Activated CD4-positive, alpha-beta memory T cell treated with anti-CD3 and anti-CD28 coated beads for 36 hours (primary cell): Measurements from ENCODE around the gene POP5. TPM values are rescaled to one million over a fixed set of nuclear protein-coding genes. Genes with fewer than 3 reads are reported as not detected.
"Not testable (repeated sequence)": the region's sequence is repeated elsewhere in the genome, so short reads cannot be mapped to it uniquely, and the experiment has no call there.

ENCODE experiments used
- CTCF ChIA-PET: fragments of 350-600 bp; sonication (Branson Sonifier 250); formaldehyde crosslinking; loops from one replicate; lab custom pipeline; 2021; ENCODE audit warnings: antibody characterized with exemption, inconsistent platforms; lab: Charles Lee
- POLR2A ChIA-PET: fragments of 350-600 bp; sonication (Branson Sonifier 250); formaldehyde crosslinking; loops from one replicate; lab custom pipeline; 2021; ENCODE audit warnings: antibody characterized with exemption; lab: Charles Lee
- DNase-seq: peaks from one replicate; pipeline ENCODE4 v3.0.0-alpha.2; 2020
- H3K27ac Mint-ChIP-seq: one replicate; pipeline ENCODE4 v1.8.0; 2021; ENCODE audit warnings: mixed read lengths
- H3K27me3 Mint-ChIP-seq: one replicate; pipeline ENCODE4 v1.8.0; 2021; ENCODE audit warnings: mixed read lengths
- H3K36me3 Mint-ChIP-seq: one replicate; pipeline ENCODE4 v1.8.0; 2021; ENCODE audit warnings: mixed read lengths
- H3K4me1 Mint-ChIP-seq: one replicate; pipeline ENCODE4 v1.8.0; 2021; ENCODE audit warnings: low read depth, mixed read lengths
- H3K4me3 Mint-ChIP-seq: one replicate; pipeline ENCODE4 v1.8.0; 2021; ENCODE audit warnings: mild to moderate bottlenecking, mixed read lengths
- H3K9me3 Mint-ChIP-seq: one replicate; pipeline ENCODE4 v1.8.0; 2021; ENCODE audit warnings: mixed read lengths
- intact Hi-C: fragments of 100-400 bp; cut with micrococcal nuclease; formaldehyde crosslinking; loops from one replicate; pipeline ENCODE4 v1.15.1; 2023
- total RNA-seq, 2 experiments: library from RNA; stranded (reverse); gene quantifications; one replicate each; pipeline ENCODE4 v1.2.3, GENCODE V29; 2021

The POP5 gene
- total RNA-seq, 2 experiments from 2014 or later = 54.1 to 55.7 TPM

GRCh38 chr12:120610560-120610959 lies 29.4 kb upstream of the POP5 start:
- CTCF ChIA-PET = no interaction called here
- Mint-ChIP-seq H3K9me3 (no peaks in the 10 kb centered on the region), H3K27ac (no peak overlapping the region), H3K27me3 (no peaks in the 10 kb centered on the region), H3K4me1 (peaks cover 13% of the 10 kb centered on the region), H3K36me3 (no peaks in the 10 kb centered on the region), H3K4me3 (no peak overlapping the region)
- POLR2A ChIA-PET = interaction anchor here (0.6 kb wide), 1 partner anchor 155 kb away, joined by 3 read pairs; no protein-coding TSS in a partner anchor
- DNase-seq = no peak
- intact Hi-C loops = no loop called here

- intact Hi-C loops, POLR2A ChIA-PET, H3K9me3 Mint-ChIP-seq, H3K27ac Mint-ChIP-seq, H3K4me3 Mint-ChIP-seq, DNase-seq, H3K4me1 Mint-ChIP-seq, H3K36me3 Mint-ChIP-seq: not testable (repeated sequence)
- peaks cover 13% of the 10 kb centered on the region for H3K27me3 Mint-ChIP-seq
- CTCF ChIA-PET = interaction anchor here (1.3 kb wide), 1 partner anchor 46 kb away, joined by 6 read pairs; no protein-coding TSS in a partner anchor
These were observed 21.2 kb upstream of the POP5 start for GRCh38 chr12:120602416-120602815.

GRCh38 chr12:120599672-120600552 lies 18.7 kb upstream of the POP5 start:
- no peaks in the 10 kb centered on the region for H3K4me1 Mint-ChIP-seq
- H3K4me3 Mint-ChIP-seq = no peak overlapping the region
- ChIA-PET CTCF (no interaction called here), POLR2A (no interaction called here)
- H3K36me3 Mint-ChIP-seq = no peaks in the 10 kb centered on the region
- no peak for DNase-seq
- no peak overlapping the region for H3K27ac Mint-ChIP-seq
- no peaks in the 10 kb centered on the region for H3K9me3 Mint-ChIP-seq
- peaks cover 13% of the 10 kb centered on the region for H3K27me3 Mint-ChIP-seq
- intact Hi-C loops = no loop called here

- Mint-ChIP-seq H3K27me3 (peaks cover 13% of the 10 kb centered on the region), H3K27ac (no peak overlapping the region), H3K4me1 (no peaks in the 10 kb centered on the region), H3K4me3 (no peak overlapping the region), H3K9me3 (no peaks in the 10 kb centered on the region), H3K36me3 (no peaks in the 10 kb centered on the region)
- DNase-seq = no peak
- POLR2A ChIA-PET = no interaction called here
- CTCF ChIA-PET = no interaction called here
- intact Hi-C loops = no loop called here
These were observed 17.7 kb upstream of the POP5 start for GRCh38 chr12:120598674-120599463.

- ChIA-PET CTCF (interaction anchor here (1.0 kb wide), 1 partner anchor 51 kb away, joined by 4 read pairs; no protein-coding TSS in a partner anchor), POLR2A (no interaction called here)
- H3K27me3 Mint-ChIP-seq = peaks cover 13% of the 10 kb centered on the region
- intact Hi-C loops = no loop called here
- no peaks in the 10 kb centered on the region for H3K9me3 Mint-ChIP-seq
- no peaks in the 10 kb centered on the region for H3K36me3 Mint-ChIP-seq
- DNase-seq = no peak
- no peak overlapping the region for H3K27ac Mint-ChIP-seq
- no peak overlapping the region for H3K4me3 Mint-ChIP-seq
- no peaks in the 10 kb centered on the region for H3K4me1 Mint-ChIP-seq
These were observed 16.7 kb upstream of the POP5 start for GRCh38 chr12:120597861-120598260.

GRCh38 chr12:120596901-120597300 lies 15.7 kb upstream of the POP5 start:
- Mint-ChIP-seq H3K4me1 (no peaks in the 10 kb centered on the region), H3K27me3 (peaks cover 11% of the 10 kb centered on the region), H3K36me3 (no peaks in the 10 kb centered on the region), H3K27ac (no peak overlapping the region), H3K9me3 (no peaks in the 10 kb centered on the region), H3K4me3 (no peak overlapping the region)
- intact Hi-C loops = no loop called here
- POLR2A ChIA-PET = no interaction called here
- no peak for DNase-seq
- CTCF ChIA-PET = interaction anchor here (1.0 kb wide), 1 partner anchor 52 kb away, joined by 4 read pairs; no protein-coding TSS in a partner anchor

- no peaks in the 10 kb centered on the region for H3K4me1 Mint-ChIP-seq
- H3K27ac Mint-ChIP-seq = no peak overlapping the region
- H3K4me3 Mint-ChIP-seq = no peak overlapping the region
- intact Hi-C loops = no loop called here
- DNase-seq = no peak
- no peaks in the 10 kb centered on the region for H3K36me3 Mint-ChIP-seq
- H3K9me3 Mint-ChIP-seq = no peaks in the 10 kb centered on the region
- no peaks in the 10 kb centered on the region for H3K27me3 Mint-ChIP-seq
- CTCF ChIA-PET = interaction anchor here (1.1 kb wide), 1 partner anchor 57 kb away, joined by 4 read pairs; no protein-coding TSS in a partner anchor
- POLR2A ChIA-PET = no interaction called here
These were observed 11.2 kb upstream of the POP5 start for GRCh38 chr12:120592121-120593049.

- DNase-seq = no peak
- ChIA-PET CTCF (interaction anchor here (1.1 kb wide), 1 partner anchor 59 kb away, joined by 4 read pairs; no protein-coding TSS in a partner anchor), POLR2A (no interaction called here)
- Mint-ChIP-seq H3K36me3 (no peaks in the 10 kb centered on the region), H3K4me1 (no peaks in the 10 kb centered on the region), H3K27ac (no peak overlapping the region), H3K9me3 (no peaks in the 10 kb centered on the region), H3K27me3 (no peaks in the 10 kb centered on the region), H3K4me3 (no peak overlapping the region)
- intact Hi-C loops = no loop called here
These were observed 9.7 kb upstream of the POP5 start for GRCh38 chr12:120590741-120591407.

GRCh38 chr12:120588948-120589930 lies 8.0 kb upstream of the POP5 start:
- POLR2A ChIA-PET = no interaction called here
- CTCF ChIA-PET = interaction anchor here (3.9 kb wide), 1 partner anchor 60 kb away, joined by 29 read pairs; no protein-coding TSS in a partner anchor
- Mint-ChIP-seq H3K36me3 (no peaks in the 10 kb centered on the region), H3K4me1 (no peaks in the 10 kb centered on the region), H3K4me3 (no peak overlapping the region), H3K27me3 (no peaks in the 10 kb centered on the region), H3K27ac (no peak overlapping the region), H3K9me3 (no peaks in the 10 kb centered on the region)
- DNase-seq = no peak
- intact Hi-C loops = loop anchor here (10.0 kb wide), 1 partner anchor 506 kb away; no protein-coding TSS in a partner anchor

- no peak for DNase-seq
- POLR2A ChIA-PET = no interaction called here
- Mint-ChIP-seq H3K4me3 (no peak overlapping the region), H3K27me3 (no peaks in the 10 kb centered on the region), H3K27ac (no peak overlapping the region), H3K9me3 (no peaks in the 10 kb centered on the region), H3K36me3 (no peaks in the 10 kb centered on the region), H3K4me1 (peaks cover 5% of the 10 kb centered on the region)
- intact Hi-C loops = loop anchor here (10.0 kb wide), 1 partner anchor 506 kb away; no protein-coding TSS in a partner anchor
- CTCF ChIA-PET = interaction anchor here (2.3 to 3.9 kb wide), 2 partner anchors 60 to 383 kb away, joined by 6 to 29 read pairs; no protein-coding TSS in a partner anchor
These were observed 7.2 kb upstream of the POP5 start for GRCh38 chr12:120588371-120588770.
